Measurements from ENCODE around the gene SHANK1. TPM values are rescaled to one million over a fixed set of nuclear protein-coding genes. Genes with fewer than 3 reads are reported as not detected.

The SHANK1 gene
- total RNA-seq, 4 donors from 2014 or later, result 2.2 TPM; not detected in 3

DNA sequence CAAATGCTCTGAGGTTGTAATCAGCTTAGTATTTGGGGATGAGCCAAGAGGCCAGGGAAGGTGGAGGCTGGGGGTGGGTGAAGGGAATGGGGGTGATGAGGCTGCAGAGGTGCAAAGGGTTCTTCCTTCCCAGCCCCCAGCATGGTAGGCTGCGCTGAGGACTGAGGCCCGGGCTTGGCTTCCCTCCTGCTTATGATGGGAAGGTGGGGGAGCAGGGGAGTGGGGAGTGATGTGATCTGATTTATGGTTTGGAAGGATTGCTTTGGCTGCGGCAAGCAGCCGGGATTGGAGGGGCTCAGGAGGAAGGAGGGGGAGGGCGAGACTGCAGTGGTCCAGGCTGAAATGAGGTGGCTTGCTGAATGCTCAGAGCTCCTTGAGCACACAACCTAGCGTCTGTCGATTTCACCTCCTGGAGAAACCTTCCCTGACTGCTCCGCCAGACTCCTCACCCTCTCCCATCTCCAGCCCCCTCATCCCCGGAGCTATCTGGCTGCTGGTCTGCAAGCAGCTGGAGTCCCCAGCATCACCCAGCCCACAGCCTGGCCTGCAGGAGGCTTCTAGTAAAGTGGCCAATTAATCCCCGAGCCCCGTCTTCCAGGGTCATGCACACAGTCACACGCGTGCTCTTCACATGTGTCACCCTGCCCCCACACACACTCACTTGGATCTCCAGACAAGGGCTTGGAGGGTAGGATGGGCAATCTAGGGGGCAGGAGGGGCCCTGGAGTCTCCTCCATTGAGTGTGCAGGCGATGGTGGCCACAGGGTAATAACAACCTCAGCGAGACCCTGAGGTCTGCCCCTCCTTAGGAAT lies 2.8 kb upstream of the SHANK1 start:
- WGBS, 2 donors (ENCODE audit: low coverage in 1 of 2), result 17 to 46% methylated on average over 2 to 15 of the region's 15 CpGs
- peaks cover 65% of the 10 kb centered on the region for H3K27me3 ChIP-seq
- no peak for TF ChIP-seq EP300 (IDR thresholded peaks at IDR 0.05; ENCODE audit: low read depth)
- TF ChIP-seq POLR2A (IDR thresholded peaks at IDR 0.05), result no peak
- no peak for TF ChIP-seq POLR2AphosphoS5 (IDR thresholded peaks at IDR 0.05)
- TF ChIP-seq, protein P1, sequence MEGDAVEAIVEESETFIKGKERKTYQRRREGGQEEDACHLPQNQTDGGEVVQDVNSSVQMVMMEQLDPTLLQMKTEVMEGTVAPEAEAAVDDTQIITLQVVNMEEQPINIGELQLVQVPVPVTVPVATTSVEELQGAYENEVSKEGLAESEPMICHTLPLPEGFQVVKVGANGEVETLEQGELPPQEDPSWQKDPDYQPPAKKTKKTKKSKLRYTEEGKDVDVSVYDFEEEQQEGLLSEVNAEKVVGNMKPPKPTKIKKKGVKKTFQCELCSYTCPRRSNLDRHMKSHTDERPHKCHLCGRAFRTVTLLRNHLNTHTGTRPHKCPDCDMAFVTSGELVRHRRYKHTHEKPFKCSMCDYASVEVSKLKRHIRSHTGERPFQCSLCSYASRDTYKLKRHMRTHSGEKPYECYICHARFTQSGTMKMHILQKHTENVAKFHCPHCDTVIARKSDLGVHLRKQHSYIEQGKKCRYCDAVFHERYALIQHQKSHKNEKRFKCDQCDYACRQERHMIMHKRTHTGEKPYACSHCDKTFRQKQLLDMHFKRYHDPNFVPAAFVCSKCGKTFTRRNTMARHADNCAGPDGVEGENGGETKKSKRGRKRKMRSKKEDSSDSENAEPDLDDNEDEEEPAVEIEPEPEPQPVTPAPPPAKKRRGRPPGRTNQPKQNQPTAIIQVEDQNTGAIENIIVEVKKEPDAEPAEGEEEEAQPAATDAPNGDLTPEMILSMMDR (IDR thresholded peaks at IDR 0.05), result no peak
- H3K4me3 ChIP-seq, result no peak overlapping the region
- no peaks in the 10 kb centered on the region for H3K9me3 ChIP-seq
- intact Hi-C loops (cut with DNase I; ENCODE audit: low total_unique reads), result no loop called here
- no peaks in the 10 kb centered on the region for H3K36me3 ChIP-seq
- H3K27ac ChIP-seq, result peak overlapping the region; percentile 2 to 83 (median 68)
- no peak for DNase-seq
- peaks cover 6 to 37% (median 29%) of the 10 kb centered on the region in 4 donors for H3K4me1 ChIP-seq
- in situ Hi-C loops (cut with MboI; ENCODE audit: low pct_ligation_motif_present in 1 of 4, low pct_unique_long_range_greater_than_20kb in 1 of 4, low sequenced_read_pairs in 3 of 4), result no loop called here

DNA sequence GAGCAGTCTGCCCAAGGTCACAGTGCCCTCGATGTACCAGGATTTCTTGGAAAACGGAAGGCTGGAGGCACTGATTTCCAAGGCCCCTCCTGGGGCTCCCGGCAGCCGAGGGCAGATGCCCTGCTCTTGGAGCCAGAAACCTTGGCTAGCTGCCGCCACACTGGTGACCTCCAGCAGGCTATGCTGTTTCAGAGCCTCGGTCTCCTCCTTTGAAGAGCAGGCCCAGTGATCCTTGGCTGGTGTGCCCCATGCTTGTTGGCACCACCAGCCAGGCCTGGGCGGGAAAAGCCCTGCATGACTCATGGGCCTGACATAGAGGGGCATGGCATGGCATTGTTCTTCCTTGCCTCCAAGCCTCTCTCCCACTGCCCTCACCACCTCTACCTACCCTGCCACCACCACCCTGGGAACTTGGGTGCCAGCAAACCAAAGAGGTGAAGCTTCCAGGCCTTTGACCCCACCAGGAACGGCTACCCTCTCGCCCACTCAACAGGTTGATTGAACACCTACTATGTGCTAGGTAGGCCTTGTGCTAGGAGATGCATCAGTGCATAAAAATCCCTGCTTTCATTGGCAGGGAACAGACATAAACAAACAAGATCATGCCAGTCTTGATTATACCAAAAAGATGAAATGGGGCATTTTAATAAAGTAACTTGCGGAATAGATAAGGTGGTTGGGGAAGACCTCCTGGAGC lies 2.0 kb upstream of the SHANK1 start:
- in situ Hi-C loops (cut with MboI; ENCODE audit: low pct_ligation_motif_present in 1 of 4, low pct_unique_long_range_greater_than_20kb in 1 of 4, low sequenced_read_pairs in 3 of 4), result no loop called here
- intact Hi-C loops (cut with DNase I; ENCODE audit: low total_unique reads), result no loop called here
- no peak for DNase-seq
- no peaks in the 10 kb centered on the region for H3K36me3 ChIP-seq
- H3K27me3 ChIP-seq, result peaks cover 70% of the 10 kb centered on the region
- H3K9me3 ChIP-seq, result no peaks in the 10 kb centered on the region
- TF ChIP-seq, protein P1 (IDR thresholded peaks at IDR 0.05), result no peak
- peaks cover 6 to 37% (median 29%) of the 10 kb centered on the region in 4 donors for H3K4me1 ChIP-seq
- no peak overlapping the region for H3K4me3 ChIP-seq
- whole genome bisulfite sequencing, 2 donors (ENCODE audit: low coverage in 1 of 2), result 86 to 100% methylated on average over 1 to 9 of the region's 10 CpGs
- H3K27ac ChIP-seq, result no peak overlapping the region

DNA sequence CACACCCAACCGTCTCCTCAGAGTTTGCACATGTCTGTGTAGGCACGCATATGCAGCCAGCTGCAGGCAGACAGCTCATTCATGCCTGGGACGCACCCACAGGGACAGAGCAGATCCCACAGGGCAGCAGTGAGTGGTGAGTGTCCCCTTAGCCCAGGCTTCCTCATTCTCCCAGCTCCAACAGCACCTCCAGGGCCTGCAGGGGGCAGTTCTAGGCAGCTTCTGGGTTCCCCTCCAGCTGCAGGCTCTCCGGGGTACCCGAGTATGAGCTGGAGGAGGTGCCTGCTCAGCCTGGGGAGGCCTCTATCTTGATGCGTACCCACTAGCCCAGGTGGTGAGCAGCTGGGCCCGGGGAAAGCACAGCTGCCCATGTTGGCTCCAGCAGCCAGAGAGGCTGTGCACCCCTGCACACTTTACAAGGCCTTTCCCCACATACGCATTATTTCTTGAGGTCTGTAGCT lies 1.3 kb upstream of the SHANK1 start:
- intact Hi-C loops (cut with DNase I; ENCODE audit: low total_unique reads), result no loop called here
- in situ Hi-C loops (cut with MboI; ENCODE audit: low pct_ligation_motif_present in 1 of 4, low pct_unique_long_range_greater_than_20kb in 1 of 4, low sequenced_read_pairs in 3 of 4), result no loop called here
- no peak for DNase-seq
- WGBS, 2 donors (ENCODE audit: low coverage in 1 of 2), result 39% methylated on average over 6 of the region's 8 CpGs; no CpG with 5 or more reads in 1 of the 2 donors
- H3K36me3 ChIP-seq, result no peaks in the 10 kb centered on the region
- H3K27me3 ChIP-seq, result peaks cover 76% of the 10 kb centered on the region
- TF ChIP-seq POLR2A (IDR thresholded peaks at IDR 0.05), result no peak
- TF ChIP-seq EP300 (IDR thresholded peaks at IDR 0.05; ENCODE audit: low read depth), result no peak
- no peak for TF ChIP-seq POLR2AphosphoS5 (IDR thresholded peaks at IDR 0.05)
- TF ChIP-seq, protein P1 (IDR thresholded peaks at IDR 0.05), result no peak
- H3K4me1 ChIP-seq, result peaks cover 6 to 35% (median 29%) of the 10 kb centered on the region in 4 donors
- H3K4me3 ChIP-seq, result no peak overlapping the region
- no peak overlapping the region for H3K27ac ChIP-seq
- no peaks in the 10 kb centered on the region for H3K9me3 ChIP-seq

DNA sequence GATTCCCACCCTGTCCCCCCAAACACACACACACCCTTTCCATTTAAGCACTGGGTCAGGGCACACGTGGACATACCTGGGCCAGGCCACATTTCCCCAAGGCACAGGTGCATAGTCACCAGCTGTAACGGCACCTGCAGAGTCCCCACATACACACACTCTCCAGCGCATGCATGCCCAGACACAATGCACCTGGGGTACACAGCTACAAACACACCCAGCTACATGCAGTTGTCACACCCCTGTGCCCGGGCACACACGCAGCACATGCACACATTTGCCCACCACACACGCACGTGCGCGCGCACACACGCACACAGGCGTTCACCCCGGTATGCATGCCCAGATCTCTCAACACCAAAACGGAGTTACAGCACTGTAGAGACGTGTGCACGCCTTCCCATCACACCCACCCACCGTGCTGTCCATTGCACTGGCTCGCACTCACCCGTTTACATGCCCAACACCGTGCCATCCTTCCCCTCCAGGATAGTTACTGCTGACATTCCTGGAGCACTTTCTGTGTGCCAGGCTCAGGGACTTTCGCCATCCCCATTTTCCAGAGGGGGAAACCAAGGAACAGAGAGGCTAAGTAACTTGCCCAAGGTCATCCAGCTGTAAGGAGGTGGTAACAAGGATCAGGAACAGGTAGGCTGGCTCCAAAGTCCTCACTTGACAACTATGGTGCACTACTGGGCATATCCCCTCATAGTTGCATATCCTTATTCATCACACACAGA lies 749 bp upstream of the SHANK1 start:
- Histone ChIP-seq H3K36me3 (no peaks in the 10 kb centered on the region), H3K4me1 (peaks cover 6 to 29% (median 25%) of the 10 kb centered on the region in 4 donors), H3K9me3 (no peaks in the 10 kb centered on the region), H3K27me3 (peaks cover 74% of the 10 kb centered on the region), H3K4me3 (no peak overlapping the region), H3K27ac (no peak overlapping the region)
- 20 to 63% methylated on average over 3 to 20 of the region's 21 CpGs for WGBS, 2 donors (ENCODE audit: low coverage in 1 of 2)
- intact Hi-C loops (cut with DNase I; ENCODE audit: low total_unique reads), result no loop called here
- in situ Hi-C loops (cut with MboI; ENCODE audit: low pct_ligation_motif_present in 1 of 4, low pct_unique_long_range_greater_than_20kb in 1 of 4, low sequenced_read_pairs in 3 of 4), result no loop called here
- DNase-seq, result no peak
- TF ChIP-seq EP300 (IDR thresholded peaks at IDR 0.05; ENCODE audit: low read depth) (no peak), POLR2A (IDR thresholded peaks at IDR 0.05) (no peak), POLR2AphosphoS5 (IDR thresholded peaks at IDR 0.05) (no peak)
- TF ChIP-seq, protein P1 (IDR thresholded peaks at IDR 0.05), result no peak
